Ovary (tissue), 9 donors: ENCODE measurements around the gene EGLN1. TPM values are rescaled to one million over a fixed set of nuclear protein-coding genes. Genes with fewer than 3 reads are reported as not detected.

Experiments
- DNase-seq, 5 donors: peaks; one replicate each; pipeline ENCODE4 v3.0.0-alpha.2; 2019 to 2020
- H3K27ac ChIP-seq, 2 donors: fragments of 200-600 bp; one replicate each; pipeline versions ENCODE4 v1.5.1 to v1.8.0; 2019 to 2022
- H3K27me3 ChIP-seq: fragments of 200-600 bp; one replicate; pipeline ENCODE4 v1.8.0; 2022
- H3K36me3 ChIP-seq: fragments of 200-600 bp; sonication (generic); one replicate; pipeline ENCODE4 v1.5.1; 2019
- H3K4me1 ChIP-seq: one replicate; pipeline ENCODE4 v1.8.1; 2013; ENCODE audit warnings: mild to moderate bottlenecking, moderate library complexity; ENCODE audit not compliant: insufficient read depth
- H3K4me3 ChIP-seq: fragments of 200-600 bp; sonication (generic); one replicate; pipeline ENCODE4 v1.5.1; 2017
- H3K9me3 ChIP-seq, 2 donors: fragments of 200-600 bp in 1 of 2; sonication (generic) in 1 of 2; one replicate each; pipeline versions ENCODE4 v1.5.1 to v1.8.1; 2013 to 2019; ENCODE audit warnings: mild to moderate bottlenecking in 1 of 2, moderate library complexity in 1 of 2
- EP300 ChIP-seq: sonication (generic); formaldehyde crosslinking; IDR thresholded peaks from one replicate; pipeline ENCODE4 v1.6.1; 2017; ENCODE audit warnings: antibody characterized with exemption
- POLR2A ChIP-seq: fragments of 450-650 bp; IDR thresholded peaks from one replicate; pipeline ENCODE4 v1.6.1; 2017; ENCODE audit warnings: antibody characterized with exemption, mild to moderate bottlenecking, moderate library complexity
- WGBS, 3 donors: extraction: QIAGEN DNeasy Blood & Tissue Kit in 1 of 3; methylation state at CpG; one replicate each; pipeline versions ENCODE4 v1.1.5 to v1.1.7; 2013 to 2017; 5-methylcytosine and 5-hydroxymethylcytosine counted together
- intact Hi-C, 4 donors: fragments of 100-400 bp; cut with DNase I; formaldehyde crosslinking; loops; one replicate each; pipeline versions ENCODE4 v1.11.0 to v1.15.1; 2022 to 2023
- polyA plus RNA-seq, 2 donors: library from polyadenylated mRNA; stranded (reverse); fragments of 200-250 nt in 1 of 2; fragments of 350-450 nt in 1 of 2; fragmentation: Illumina TruSeq in 1 of 2; extraction: RNeasy Lipid Tissue Mini Kit (QIAGEN cat#74804) in 1 of 2; gene quantifications; one replicate each; pipeline ENCODE4 v1.2.3, GENCODE V29; 2013 to 2014
- total RNA-seq, 7 donors: library from RNA; depleted of rRNA in 2 of 7; stranded (reverse); fragments of >200 nt in 2 of 7; fragmentation: NEBNext Ultra II Directional in 3 of 7; extraction: Animal tissue kit (Norgen Biotek cat#: 25700) in 3 of 7; gene quantifications; one replicate each; pipeline versions ENCODE4 v1.1.0 to v1.2.4, GENCODE V29; 2016 to 2023
- TF ChIP-seq, protein P1 (sequence below), 3 donors: fragments of 450-650 bp in 2 of 3; fragments of 200-600 bp in 1 of 3; IDR thresholded peaks; one replicate each; pipeline versions ENCODE4 v1.5.1 to v1.8.0; 2016 to 2022; ENCODE audit warnings: antibody characterized with exemption in 3 of 3, mild to moderate bottlenecking in 1 of 3
- donor health status: DM: no; HTN: no; CAD: no; lungs with moderate emphysema.
- donor health status: DM: no; HTN: no; CAD: no.
- donor health status: Bipolar disorder and iron deficiency.
- donor health status: DM: yes; HTN: yes; CAD: no.
- donor health status: DM: no; HTN: no; CAD: no.
- donor health status: DM: yes; HTN: yes; CAD: no.

Gene EGLN1
- total and polyA plus RNA-seq, 9 donors = 18.5 to 52.0 (median 39.1) TPM

DNA sequence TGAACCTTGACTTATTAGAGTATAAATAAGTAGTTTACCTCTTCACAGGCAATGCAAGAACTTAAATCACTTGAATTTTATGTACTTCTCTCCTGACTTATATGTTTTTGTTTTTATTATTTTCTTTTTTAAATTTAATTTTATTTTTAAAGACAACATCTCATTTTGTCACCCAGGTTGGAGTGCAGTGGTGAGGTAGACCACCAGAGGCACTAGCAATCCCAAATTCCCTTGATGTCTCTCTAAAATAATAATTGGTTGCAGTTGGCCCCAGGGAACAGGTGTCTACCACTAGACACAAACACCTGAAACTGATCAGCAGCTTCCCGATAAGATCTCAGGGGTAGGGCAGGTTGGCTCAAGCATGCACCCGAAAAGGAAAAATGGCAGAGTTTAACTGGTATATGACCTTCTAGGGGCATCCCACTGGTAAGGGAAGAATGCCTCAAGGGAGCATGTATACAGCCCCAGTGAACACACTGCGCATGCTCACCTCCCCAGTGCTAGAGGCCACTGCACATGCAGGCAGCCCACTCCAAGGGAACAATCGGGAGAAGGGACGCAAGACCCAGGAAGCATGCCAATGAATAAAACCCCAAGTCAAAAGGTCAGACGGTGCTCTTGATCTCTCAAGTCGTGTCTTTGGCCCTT is 99.1 kb downstream of the EGLN1 start:
- H3K9me3 ChIP-seq = no peaks in the 10 kb centered on the region
- intact Hi-C loops = no loop called here
- TF ChIP-seq, protein P1, sequence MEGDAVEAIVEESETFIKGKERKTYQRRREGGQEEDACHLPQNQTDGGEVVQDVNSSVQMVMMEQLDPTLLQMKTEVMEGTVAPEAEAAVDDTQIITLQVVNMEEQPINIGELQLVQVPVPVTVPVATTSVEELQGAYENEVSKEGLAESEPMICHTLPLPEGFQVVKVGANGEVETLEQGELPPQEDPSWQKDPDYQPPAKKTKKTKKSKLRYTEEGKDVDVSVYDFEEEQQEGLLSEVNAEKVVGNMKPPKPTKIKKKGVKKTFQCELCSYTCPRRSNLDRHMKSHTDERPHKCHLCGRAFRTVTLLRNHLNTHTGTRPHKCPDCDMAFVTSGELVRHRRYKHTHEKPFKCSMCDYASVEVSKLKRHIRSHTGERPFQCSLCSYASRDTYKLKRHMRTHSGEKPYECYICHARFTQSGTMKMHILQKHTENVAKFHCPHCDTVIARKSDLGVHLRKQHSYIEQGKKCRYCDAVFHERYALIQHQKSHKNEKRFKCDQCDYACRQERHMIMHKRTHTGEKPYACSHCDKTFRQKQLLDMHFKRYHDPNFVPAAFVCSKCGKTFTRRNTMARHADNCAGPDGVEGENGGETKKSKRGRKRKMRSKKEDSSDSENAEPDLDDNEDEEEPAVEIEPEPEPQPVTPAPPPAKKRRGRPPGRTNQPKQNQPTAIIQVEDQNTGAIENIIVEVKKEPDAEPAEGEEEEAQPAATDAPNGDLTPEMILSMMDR (IDR thresholded peaks at IDR 0.05) = no peak
- TF ChIP-seq POLR2A (no peak), EP300 (no peak)
- H3K27me3 ChIP-seq = no peaks in the 10 kb centered on the region
- DNase-seq = no peak
- no peak overlapping the region for H3K4me3 ChIP-seq
- no peaks in the 10 kb centered on the region for H3K4me1 ChIP-seq
- H3K36me3 ChIP-seq = no peaks in the 10 kb centered on the region
- WGBS, 3 donors = 82 to 85% (median 82%) methylated on average over 7 of the region's 7 CpGs
- H3K27ac ChIP-seq = no peak overlapping the region

- no peak for TF ChIP-seq EP300
- TF ChIP-seq POLR2A = no peak
- TF ChIP-seq, protein P1 (IDR thresholded peaks at IDR 0.05) = no peak
- Histone ChIP-seq H3K4me3 (no peak overlapping the region), H3K36me3 (no peaks in the 10 kb centered on the region), H3K4me1 (no peaks in the 10 kb centered on the region), H3K27me3 (no peaks in the 10 kb centered on the region), H3K9me3 (no peaks in the 10 kb centered on the region), H3K27ac (no peak overlapping the region)
- DNase-seq = no peak
- intact Hi-C loops = no loop called here
- WGBS, 3 donors = 92 to 95% (median 94%) methylated on average over 9 of the region's 9 CpGs
Measured at GRCh38 chr1:231319080-231319479, 103.0 kb downstream of the EGLN1 start.

DNA sequence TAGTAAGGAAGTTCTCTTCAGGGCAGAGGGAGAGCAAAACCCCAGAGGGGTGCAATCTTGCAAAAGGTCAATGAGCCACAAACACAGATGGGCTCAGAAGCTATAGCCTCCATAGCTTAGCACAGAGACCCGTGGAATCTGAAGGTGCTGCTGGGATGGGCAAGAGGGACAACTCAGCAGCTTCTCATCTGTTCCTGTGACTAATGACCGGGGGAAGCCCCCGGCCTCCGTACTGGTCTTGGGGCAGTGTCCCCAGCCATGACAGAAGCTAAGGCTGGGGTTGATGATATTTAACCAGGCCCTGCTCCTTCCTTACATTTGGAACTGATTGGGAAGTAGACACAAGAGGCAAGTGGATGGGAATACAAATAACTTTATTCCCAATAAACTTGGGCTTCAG is 103.5 kb downstream of the EGLN1 start:
- no peak for DNase-seq
- TF ChIP-seq, protein P1 (IDR thresholded peaks at IDR 0.05) = no peak
- TF ChIP-seq POLR2A = no peak
- no peak for TF ChIP-seq EP300
- Histone ChIP-seq H3K27ac (no peak overlapping the region), H3K36me3 (no peaks in the 10 kb centered on the region), H3K27me3 (no peaks in the 10 kb centered on the region), H3K4me3 (no peak overlapping the region), H3K4me1 (no peaks in the 10 kb centered on the region), H3K9me3 (no peaks in the 10 kb centered on the region)
- intact Hi-C loops = no loop called here
- WGBS, 3 donors = 87 to 94% (median 91%) methylated on average over 4 of the region's 4 CpGs

- intact Hi-C loops = no loop called here
- Histone ChIP-seq H3K9me3 (no peaks in the 10 kb centered on the region), H3K27ac (no peak overlapping the region), H3K36me3 (no peaks in the 10 kb centered on the region), H3K4me1 (no peaks in the 10 kb centered on the region), H3K27me3 (no peaks in the 10 kb centered on the region), H3K4me3 (no peak overlapping the region)
- no peak for DNase-seq
- WGBS, 3 donors = 94 to 97% (median 96%) methylated on average over 15 of the region's 15 CpGs
- TF ChIP-seq, protein P1 (IDR thresholded peaks at IDR 0.05) = no peak
- TF ChIP-seq POLR2A = no peak
- no peak for TF ChIP-seq EP300
Measured at GRCh38 chr1:231318015-231318355, 104.1 kb downstream of the EGLN1 start.
